Fibroblast of lung (primary cell): Measurements from ENCODE around the gene JAM2. TPM values are rescaled to one million over a fixed set of nuclear protein-coding genes. Genes with fewer than 3 reads are reported as not detected.
"Not testable (repeated sequence)": the region's sequence is repeated elsewhere in the genome, so short reads cannot be mapped to it uniquely, and the experiment has no call there.

Source experiments
- DNase-seq, 2 donors: peaks; one replicate each; pipeline versions ENCODE4 v3.0.0 to v3.0.0-alpha.2; 2010; ENCODE audit warnings: low read depth in 2 of 2
- H2AFZ ChIP-seq: 2 replicates; pipeline ENCODE4 v1.5.1; 2012; ENCODE audit warnings: low read length, control low read depth, inconsistent platforms
- H3K27ac ChIP-seq: 2 replicates; pipeline ENCODE4 v1.5.1; 2011; ENCODE audit warnings: low read length, control low read depth; ENCODE audit not compliant: insufficient read depth
- H3K27me3 ChIP-seq: 2 replicates; pipeline ENCODE4 v1.5.1; 2011; ENCODE audit warnings: mild to moderate bottlenecking, low read length; ENCODE audit not compliant: control insufficient read depth, insufficient read depth
- H3K36me3 ChIP-seq: 2 replicates; pipeline ENCODE4 v1.5.1; 2011; ENCODE audit warnings: low read length; ENCODE audit not compliant: control insufficient read depth, insufficient read depth
- H3K4me1 ChIP-seq: 2 replicates; pipeline ENCODE4 v1.5.1; 2011; ENCODE audit warnings: low read length; ENCODE audit not compliant: control insufficient read depth, insufficient read depth; ENCODE audit errors: extremely low read depth
- H3K4me2 ChIP-seq: 2 replicates; pipeline ENCODE4 v1.5.1; 2011; ENCODE audit warnings: low read length, control low read depth; ENCODE audit not compliant: insufficient read depth; ENCODE audit errors: extremely low read depth
- H3K4me3 ChIP-seq, 4 experiments: fragments of 200-600 bp in 1 of 4; sonication (generic) in 1 of 4; replicated peaks in 1 of 4; 2 replicates each; pipeline ENCODE4 v1.5.1; 2011 to 2016; ENCODE audit warnings: low read length in 4 of 4, low read depth in 3 of 4, mild to moderate bottlenecking in 3 of 4, control low read depth in 2 of 4, inconsistent platforms in 1 of 4, mixed read lengths in 1 of 4; ENCODE audit not compliant: insufficient read depth in 1 of 4; ENCODE audit errors: control extremely low read depth in 1 of 4
- H3K79me2 ChIP-seq: 2 replicates; pipeline ENCODE4 v1.5.1; 2012; ENCODE audit warnings: mild to moderate bottlenecking, low read length, inconsistent platforms; ENCODE audit not compliant: control insufficient read depth, insufficient read depth
- H3K9ac ChIP-seq: 2 replicates; pipeline ENCODE4 v1.5.1; 2011; ENCODE audit warnings: mild to moderate bottlenecking, low read length, control low read depth; ENCODE audit not compliant: insufficient read depth
- H3K9me3 ChIP-seq: 2 replicates; pipeline ENCODE4 v1.5.1; 2012; ENCODE audit warnings: low read depth, low read length; ENCODE audit not compliant: control insufficient read depth, insufficient read depth
- H4K20me1 ChIP-seq: 2 replicates; pipeline ENCODE4 v1.5.1; 2011; ENCODE audit warnings: low read length; ENCODE audit not compliant: control insufficient read depth, insufficient read depth; ENCODE audit errors: extremely low read depth
- EZH2 ChIP-seq: IDR thresholded peaks from 2 replicates; pipeline ENCODE4 v1.5.1; 2012; ENCODE audit warnings: low read length, control low read depth, mild to moderate bottlenecking; ENCODE audit errors: missing control alignments
- polyA plus RNA-seq, 2 donors: library from polyadenylated mRNA; depleted of rRNA in 1 of 2; stranded (reverse) in 1 of 2; unstranded in 1 of 2; fragments of >200 nt; gene quantifications; 2 replicates each; pipeline ENCODE4 v1.2.1, GENCODE V29; 2011 to 2012; ENCODE audit warnings: missing spikeins in 1 of 2
- total RNA-seq: library from RNA; depleted of rRNA; stranded (reverse); fragments of >200 nt; gene quantifications from 2 replicates; pipeline ENCODE4 v1.2.1, GENCODE V29; 2014
- TF ChIP-seq, protein P1 (sequence below), 2 donors: IDR thresholded peaks in 1 of 2; conservative IDR thresholded peaks in 1 of 2; 1 replicate in 1 of 2; 2 replicates in 1 of 2; pipeline ENCODE4 v1.5.1; 2011 to 2012; ENCODE audit warnings: low read length in 2 of 2, control low read depth in 1 of 2, inconsistent platforms in 1 of 2, low read depth in 1 of 2, mild to moderate bottlenecking in 1 of 2

The JAM2 gene
- total and polyA plus RNA-seq, 2 donors (not counting 1 experiment from before 2014, with no cell fraction given) = 1.4 to 2.1 TPM

DNA sequence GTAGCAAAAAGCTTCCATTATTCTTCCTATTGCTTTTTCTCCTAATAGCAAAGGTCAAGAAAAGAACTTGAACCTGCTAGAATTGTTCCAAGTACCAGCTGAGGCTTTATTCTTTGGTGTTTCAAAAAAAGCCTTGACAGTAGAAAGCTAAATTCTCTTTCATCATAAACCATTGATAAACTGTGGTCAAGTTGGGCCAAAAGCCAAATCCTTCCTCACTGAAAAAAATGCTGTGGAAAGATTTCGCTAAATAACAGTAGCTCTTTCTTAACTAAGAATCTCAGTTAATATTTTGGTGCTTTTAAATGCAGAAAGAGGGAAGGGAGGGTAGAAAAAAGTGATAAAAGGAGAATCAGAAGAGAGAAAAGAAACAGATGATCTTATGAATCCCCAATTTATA is 14.0 kb upstream of the JAM2 start:
- Histone ChIP-seq H3K36me3 (no peaks in the 10 kb centered on the region), H3K27me3 (peaks cover 9% of the 10 kb centered on the region), H3K4me2 (no peak overlapping the region), H3K4me1 (no peaks in the 10 kb centered on the region), H3K79me2 (no peaks in the 10 kb centered on the region), H3K9me3 (no peaks in the 10 kb centered on the region), H2AFZ (no peak overlapping the region), H4K20me1 (no peaks in the 10 kb centered on the region), H3K27ac (no peak overlapping the region), H3K9ac (no peak overlapping the region), H3K4me3 (no peak overlapping the region)
- peak; percentile 32 to 61 for DNase-seq
- TF ChIP-seq, protein P1, sequence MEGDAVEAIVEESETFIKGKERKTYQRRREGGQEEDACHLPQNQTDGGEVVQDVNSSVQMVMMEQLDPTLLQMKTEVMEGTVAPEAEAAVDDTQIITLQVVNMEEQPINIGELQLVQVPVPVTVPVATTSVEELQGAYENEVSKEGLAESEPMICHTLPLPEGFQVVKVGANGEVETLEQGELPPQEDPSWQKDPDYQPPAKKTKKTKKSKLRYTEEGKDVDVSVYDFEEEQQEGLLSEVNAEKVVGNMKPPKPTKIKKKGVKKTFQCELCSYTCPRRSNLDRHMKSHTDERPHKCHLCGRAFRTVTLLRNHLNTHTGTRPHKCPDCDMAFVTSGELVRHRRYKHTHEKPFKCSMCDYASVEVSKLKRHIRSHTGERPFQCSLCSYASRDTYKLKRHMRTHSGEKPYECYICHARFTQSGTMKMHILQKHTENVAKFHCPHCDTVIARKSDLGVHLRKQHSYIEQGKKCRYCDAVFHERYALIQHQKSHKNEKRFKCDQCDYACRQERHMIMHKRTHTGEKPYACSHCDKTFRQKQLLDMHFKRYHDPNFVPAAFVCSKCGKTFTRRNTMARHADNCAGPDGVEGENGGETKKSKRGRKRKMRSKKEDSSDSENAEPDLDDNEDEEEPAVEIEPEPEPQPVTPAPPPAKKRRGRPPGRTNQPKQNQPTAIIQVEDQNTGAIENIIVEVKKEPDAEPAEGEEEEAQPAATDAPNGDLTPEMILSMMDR (conservative IDR thresholded peaks at IDR 0.05 in 1 of 2, IDR thresholded peaks at IDR 0.05 in 1 of 2; ENCODE audit: low read depth in 1 of 2, low read length in 2 of 2) = no peak
- no peak for TF ChIP-seq EZH2

DNA sequence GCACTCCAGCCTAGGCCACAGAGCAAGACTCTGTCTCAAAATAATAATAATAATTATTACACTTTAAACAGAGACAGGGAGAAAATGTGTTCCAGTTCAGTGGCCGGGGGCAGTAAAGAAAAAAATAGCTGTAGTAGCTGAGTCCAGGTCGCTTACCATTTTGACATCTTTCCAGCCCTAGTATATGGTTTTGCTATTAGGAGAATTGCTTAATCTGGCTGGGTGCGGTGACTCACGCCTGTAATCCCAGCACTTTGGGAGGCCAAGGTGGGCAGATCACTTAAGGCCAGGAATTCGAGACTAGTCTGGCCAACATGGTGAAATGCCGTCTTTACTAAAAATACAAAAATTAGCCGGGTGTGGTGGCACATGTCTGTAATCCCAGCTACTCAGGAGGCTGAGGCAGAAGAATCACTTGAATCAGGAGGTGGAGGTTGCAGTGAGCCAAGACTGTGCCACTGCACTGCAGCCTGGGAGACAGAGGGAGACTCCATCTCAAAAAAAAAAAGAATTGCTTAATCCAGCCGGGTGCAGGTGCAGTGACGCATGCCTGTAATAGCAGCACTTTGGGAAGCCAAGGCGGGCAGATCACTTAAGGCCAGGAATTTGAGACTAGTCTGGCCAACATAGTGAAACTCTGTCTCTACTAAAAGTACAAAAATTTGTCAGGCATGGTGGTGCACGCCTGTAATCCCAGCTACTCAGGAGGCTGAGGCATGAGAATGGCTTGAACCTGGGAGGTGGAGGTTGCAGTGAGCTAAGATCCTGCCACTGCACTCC is 13.1 kb upstream of the JAM2 start:
- H3K4me1 ChIP-seq, H3K9ac ChIP-seq, H3K4me3 ChIP-seq, H3K4me2 ChIP-seq, H3K36me3 ChIP-seq, DNase-seq, H3K27me3 ChIP-seq, H3K79me2 ChIP-seq, H3K27ac ChIP-seq, H2AFZ ChIP-seq, H4K20me1 ChIP-seq, H3K9me3 ChIP-seq: not testable (repeated sequence)

DNA sequence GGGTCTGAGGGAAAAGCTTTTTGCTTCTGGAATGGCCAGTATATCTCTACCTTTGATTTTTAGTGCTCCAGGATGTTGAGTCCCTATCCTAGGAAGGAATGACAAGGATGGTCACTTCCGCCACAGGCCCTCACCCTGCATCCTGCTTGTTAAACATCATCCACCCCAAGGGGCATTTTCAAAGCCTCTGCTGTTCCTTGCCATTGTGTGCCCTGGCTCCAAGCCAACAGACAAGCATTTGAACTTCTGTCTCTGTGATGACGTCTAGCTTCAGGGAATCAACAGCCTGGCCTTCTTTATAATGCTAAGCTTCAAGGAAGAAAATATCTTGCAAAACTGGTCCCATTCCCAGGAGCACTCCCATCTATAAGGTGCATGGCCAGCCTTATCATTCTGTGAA is 12.3 kb upstream of the JAM2 start:
- no peak overlapping the region for H2AFZ ChIP-seq
- H3K79me2 ChIP-seq = no peaks in the 10 kb centered on the region
- no peak for DNase-seq
- H3K9me3 ChIP-seq = no peaks in the 10 kb centered on the region
- no peak overlapping the region for H3K4me3 ChIP-seq
- TF ChIP-seq, protein P1 (conservative IDR thresholded peaks at IDR 0.05 in 1 of 2, IDR thresholded peaks at IDR 0.05 in 1 of 2; ENCODE audit: low read depth in 1 of 2, low read length in 2 of 2) = no peak
- no peak for TF ChIP-seq EZH2
- no peaks in the 10 kb centered on the region for H3K36me3 ChIP-seq
- H3K27ac ChIP-seq = no peak overlapping the region
- H3K4me1 ChIP-seq = no peaks in the 10 kb centered on the region
- H4K20me1 ChIP-seq = no peaks in the 10 kb centered on the region
- peaks cover 9% of the 10 kb centered on the region for H3K27me3 ChIP-seq
- no peak overlapping the region for H3K4me2 ChIP-seq
- no peak overlapping the region for H3K9ac ChIP-seq
